Raji (cell line): ENCODE results near the gene UBE2F.

Experiments used
- POLR2A ChIP-seq: IDR thresholded peaks from 2 replicates; pipeline ENCODE4 v1.6.1; 2011; ENCODE audit warnings: low read depth, low read length, control low read depth; ENCODE audit not compliant: insufficient read depth

UBE2F gene

DNA sequence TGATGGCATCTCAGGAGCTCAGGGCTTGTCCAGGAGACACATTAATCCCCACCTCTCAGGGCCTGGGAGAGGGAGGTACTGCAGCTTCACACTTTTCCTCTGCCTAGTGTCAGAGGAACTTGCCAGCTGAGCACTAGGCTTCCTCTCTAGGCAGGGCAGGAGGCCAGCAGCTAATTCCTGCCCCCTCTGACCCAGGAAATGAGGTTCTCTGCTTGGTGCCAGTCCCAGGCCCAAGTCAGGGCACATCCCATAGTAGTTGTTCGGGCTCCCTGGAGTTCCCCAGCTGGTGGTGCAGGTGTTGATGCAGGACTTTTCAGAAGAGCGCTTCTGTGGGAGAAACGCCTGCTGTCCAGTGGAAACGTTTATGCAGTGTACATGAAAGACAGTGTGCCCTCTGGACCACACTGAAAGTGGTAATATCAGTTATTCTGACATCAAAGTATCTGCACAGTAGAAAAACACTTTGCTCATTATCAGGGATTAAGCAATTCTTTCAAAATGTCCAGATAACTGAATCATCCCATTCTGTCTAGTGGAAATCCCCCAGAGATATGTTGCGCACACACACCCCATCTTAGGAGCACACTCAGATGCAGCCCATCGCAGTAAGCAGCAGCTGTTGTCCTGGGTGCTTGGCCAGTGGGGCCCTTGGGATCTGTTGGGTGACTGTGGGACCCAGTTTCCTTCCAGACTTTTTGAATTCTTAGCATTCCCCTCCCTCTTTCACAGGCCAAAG is 76.2 kb downstream of the UBE2F start:
- TF ChIP-seq POLR2A, result no peak

GRCh38 chr2:238043851-238044250 is 77.0 kb downstream of the UBE2F start:
- TF ChIP-seq POLR2A, result no peak

DNA sequence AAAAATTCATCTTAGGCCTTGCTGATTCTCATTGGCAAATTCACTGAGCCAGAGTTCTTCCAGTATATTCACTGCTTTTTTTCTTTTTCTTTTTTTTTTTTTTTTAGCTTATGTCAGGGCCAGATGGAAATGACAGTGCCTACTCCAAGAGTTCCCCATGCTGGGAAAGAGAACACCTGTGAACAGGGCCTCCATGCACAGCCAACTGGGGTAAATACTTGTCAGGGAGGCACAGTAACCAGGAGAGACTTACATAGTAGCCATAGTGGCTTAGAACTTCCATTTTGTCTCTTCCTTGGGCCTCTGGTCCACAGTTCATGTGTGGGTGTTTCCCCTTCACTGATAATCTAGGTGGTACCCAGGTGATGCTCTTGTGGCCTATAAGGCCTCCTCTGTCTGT is 78.8 kb downstream of the UBE2F start:
- TF ChIP-seq POLR2A, result no peak

- TF ChIP-seq POLR2A, result no peak
Measured at GRCh38 chr2:238046725-238047270, 80.0 kb downstream of the UBE2F start.

GRCh38 chr2:238053191-238053776 is 86.5 kb downstream of the UBE2F start:
- no peak for TF ChIP-seq POLR2A

DNA sequence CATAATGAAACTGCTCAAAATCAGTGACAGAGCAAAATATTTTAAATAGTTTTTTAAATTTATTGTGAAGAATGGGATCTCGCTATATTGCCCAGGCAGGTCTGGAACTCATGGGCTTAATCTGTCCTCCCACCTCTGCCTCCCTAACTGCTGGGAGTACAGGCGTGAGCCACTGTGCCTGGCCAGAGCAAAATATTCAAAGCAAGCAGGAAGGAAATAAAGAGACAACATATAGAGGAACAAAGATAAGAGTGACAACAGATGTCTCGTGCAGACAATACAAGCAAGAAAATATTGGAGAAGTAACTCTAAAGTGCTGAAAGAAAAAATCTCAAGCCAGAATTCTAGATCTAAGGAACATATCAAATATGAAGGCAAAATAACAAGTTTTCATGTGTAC is 89.0 kb downstream of the UBE2F start:
- TF ChIP-seq POLR2A, result no peak

GRCh38 chr2:238059505-238059904 is 92.7 kb downstream of the UBE2F start:
- 0 out of 2 replicates have a peak, but pooled peaks have one; percentile 15 for TF ChIP-seq POLR2A

DNA sequence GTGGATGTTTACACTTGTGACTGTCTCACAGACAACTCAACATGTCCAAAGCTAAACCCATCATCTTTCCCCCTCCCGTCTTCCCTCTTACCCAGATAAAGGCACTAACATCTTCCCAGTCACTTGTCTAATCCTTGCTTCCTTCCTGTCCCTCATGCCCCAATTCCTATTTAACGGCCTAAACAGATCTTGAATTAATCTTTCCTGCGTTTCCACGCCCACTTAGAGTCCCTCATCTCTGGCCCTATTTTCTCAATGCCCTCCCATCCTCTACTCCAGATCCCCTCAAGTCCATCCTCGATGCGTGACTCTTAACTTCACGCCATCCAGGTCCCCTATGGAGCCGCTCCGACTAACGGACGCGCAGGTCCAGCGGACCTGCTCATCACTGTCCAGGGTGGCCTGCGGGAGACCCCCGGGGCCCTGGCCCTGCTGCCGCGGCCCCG is 93.3 kb downstream of the UBE2F start:
- TF ChIP-seq POLR2A, result no peak

- TF ChIP-seq POLR2A, result peak; percentile 74
Measured at GRCh38 chr2:238060542-238061314, 93.9 kb downstream of the UBE2F start, which contains the start of gene SCLY. TSS of gene SCLY (plus strand) at chr2:238061001. CDS start at chr2:238061055, 54 bp downstream.

DNA sequence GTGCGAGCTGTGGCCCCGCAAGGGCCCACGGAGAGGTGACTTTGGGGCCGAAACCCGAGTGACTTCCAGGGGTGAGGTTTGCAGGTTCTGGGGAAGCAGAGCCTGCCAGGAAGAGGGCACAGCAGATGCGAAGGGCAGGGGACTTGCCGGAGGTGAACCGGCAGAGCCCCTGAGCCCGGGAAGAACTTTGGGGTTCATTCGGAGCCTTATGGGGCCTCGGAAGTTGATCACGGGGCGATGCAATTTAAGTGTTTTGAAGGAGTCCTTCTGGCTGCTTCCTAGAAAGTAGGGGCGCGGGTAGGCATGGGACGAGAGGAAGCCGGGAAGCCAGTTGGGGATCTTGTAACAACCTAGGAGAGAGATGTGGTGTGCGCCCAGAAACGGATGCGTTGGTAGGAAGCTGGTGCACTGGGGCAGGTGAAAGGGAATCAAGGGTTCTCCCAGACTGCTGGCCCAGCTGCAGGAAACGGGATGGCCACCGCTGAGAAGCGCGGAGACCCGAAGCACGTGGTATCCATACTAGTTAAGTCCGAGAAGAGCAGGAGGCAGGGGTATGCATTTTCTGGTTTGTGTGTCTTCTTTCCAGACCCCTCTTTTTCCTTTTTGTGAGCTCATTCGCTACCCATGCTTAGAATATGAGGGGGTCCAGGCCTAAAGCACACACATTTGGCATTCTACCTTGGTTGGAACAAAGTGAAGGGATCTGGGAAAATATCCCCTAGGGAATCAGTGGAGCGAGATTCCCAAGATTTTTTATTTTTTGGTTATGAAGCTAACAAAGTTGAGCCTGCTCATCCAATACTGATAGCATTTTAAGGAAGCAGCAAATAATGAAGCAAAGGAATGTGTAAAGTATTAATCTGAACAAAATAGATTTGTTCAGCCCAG is 94.7 kb downstream of the UBE2F start:
- 0 out of 2 replicates have a peak, but pooled peaks have one; percentile 22 for TF ChIP-seq POLR2A

GRCh38 chr2:238063414-238064189 is 96.8 kb downstream of the UBE2F start:
- no peak for TF ChIP-seq POLR2A

DNA sequence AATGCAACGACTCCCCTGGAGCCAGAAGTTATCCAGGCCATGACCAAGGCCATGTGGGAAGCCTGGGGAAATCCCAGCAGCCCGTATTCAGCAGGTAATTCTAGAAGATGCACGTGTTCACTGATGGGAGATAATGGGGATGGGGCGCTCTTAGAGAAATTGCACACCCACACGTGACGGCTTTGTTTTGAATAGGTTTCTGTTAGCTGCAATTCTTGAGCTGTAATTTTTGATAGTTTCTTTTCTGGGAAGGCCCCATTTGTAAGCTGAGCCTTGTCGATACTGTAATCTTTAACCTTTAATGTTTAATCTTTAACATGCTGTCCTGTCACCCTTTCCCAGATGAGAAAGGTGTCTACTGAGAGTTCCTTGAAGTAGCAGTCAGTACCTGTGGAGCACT is 97.6 kb downstream of the UBE2F start:
- no peak for TF ChIP-seq POLR2A

DNA sequence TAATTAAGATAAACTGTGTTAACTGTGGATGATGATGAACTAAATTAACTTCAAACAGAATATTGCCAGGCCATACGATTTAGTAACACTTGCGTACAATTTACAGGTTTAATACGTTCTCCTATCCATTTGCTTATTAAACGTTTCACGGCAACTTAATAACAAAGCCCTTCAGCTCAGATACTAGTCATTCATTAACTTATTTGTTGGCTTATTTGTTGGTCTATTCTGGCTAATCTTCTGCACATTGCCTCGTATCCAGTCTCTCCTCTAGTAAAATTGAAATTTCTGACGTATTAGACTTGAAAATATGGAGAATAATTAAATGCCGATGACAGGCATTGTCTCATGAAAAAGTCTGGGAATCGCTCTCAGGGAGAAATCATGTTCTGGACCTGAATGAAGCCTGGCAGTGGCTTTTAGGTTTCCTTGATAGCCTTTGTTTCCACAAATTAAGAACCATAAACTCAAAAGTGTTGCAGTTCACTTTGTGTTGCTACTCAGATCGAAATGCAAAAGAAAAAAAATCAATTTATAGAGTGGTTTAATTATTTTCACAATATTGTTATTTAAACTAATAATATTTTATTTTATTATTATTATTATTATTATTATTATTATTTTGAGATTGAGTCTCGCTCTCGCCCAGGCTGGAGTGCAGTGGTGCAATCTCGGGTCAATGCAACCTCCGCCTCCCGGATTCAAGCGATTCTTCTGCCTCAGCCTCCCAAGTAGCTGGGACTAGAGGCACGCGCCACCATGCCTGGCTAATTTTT is 98.4 kb downstream of the UBE2F start:
- no peak for TF ChIP-seq POLR2A
